Uterus (tissue), 4 donors: Measurements from ENCODE around the gene EFCAB12. TPM values are rescaled to one million over a fixed set of nuclear protein-coding genes. Genes with fewer than 3 reads are reported as not detected.

ENCODE experiments used
- DNase-seq, 2 donors: peaks; one replicate each; pipeline ENCODE4 v3.0.0-alpha.2; 2019 to 2020
- H3K27ac ChIP-seq, 2 donors: fragments of 200-600 bp; sonication (generic); 1 replicate in 1 of 2; 2 replicates in 1 of 2; pipeline ENCODE4 v1.5.1; 2016 to 2018
- H3K27me3 ChIP-seq, 2 donors: fragments of 200-600 bp; sonication (generic); one replicate each; pipeline ENCODE4 v1.5.1; 2018 to 2019; ENCODE audit warnings: control low read depth in 1 of 2
- H3K36me3 ChIP-seq, 2 donors: fragments of 200-600 bp; sonication (generic); one replicate each; pipeline ENCODE4 v1.5.1; 2019; ENCODE audit warnings: control low read depth in 1 of 2
- H3K4me1 ChIP-seq, 2 donors: fragments of 200-600 bp; sonication (generic); one replicate each; pipeline ENCODE4 v1.5.1; 2018 to 2019; ENCODE audit warnings: control low read depth in 1 of 2
- H3K4me3 ChIP-seq, 2 donors: fragments of 200-600 bp; sonication (generic); 1 replicate in 1 of 2; 2 replicates in 1 of 2; pipeline ENCODE4 v1.5.1; 2018 to 2019; ENCODE audit warnings: mild to moderate bottlenecking in 1 of 2
- H3K9me3 ChIP-seq, 2 donors: fragments of 200-600 bp; sonication (generic); one replicate each; pipeline ENCODE4 v1.5.1; 2019; ENCODE audit warnings: control low read depth in 1 of 2
- CTCF ChIP-seq, 4 experiments: fragments of 200-600 bp in 2 of 4; fragments of 450-650 bp in 2 of 4; sonication (generic) in 2 of 4; IDR thresholded peaks; one replicate each; pipeline ENCODE4 v1.5.1; 2016 to 2019; ENCODE audit warnings: antibody characterized with exemption in 4 of 4, mild to moderate bottlenecking in 2 of 4, moderate library complexity in 1 of 4
- POLR2A ChIP-seq, 2 donors: fragments of 450-650 bp; IDR thresholded peaks; one replicate each; pipeline ENCODE4 v1.6.1; 2016; ENCODE audit warnings: antibody characterized with exemption in 2 of 2, mild to moderate bottlenecking in 1 of 2, moderate library complexity in 1 of 2
- intact Hi-C: fragments of 100-400 bp; cut with DNase I; formaldehyde crosslinking; loops from one replicate; pipeline ENCODE4 v1.15.1; 2023; ENCODE audit warnings: low total_unique reads
- total RNA-seq, 4 donors: library from RNA; depleted of rRNA in 3 of 4; stranded (reverse); fragments of >200 nt in 3 of 4; gene quantifications; one replicate each; pipeline versions ENCODE4 v1.1.0 to v1.2.4, GENCODE V29; 2014 to 2023
- donor health status: DM: yes; HTN: yes; CAD: no.

Gene EFCAB12
- total RNA-seq, 4 donors from 2014 or later = under 0.01 to 0.76 (median 0.41) TPM; not detected in 1

- TF ChIP-seq CTCF (IDR thresholded peaks at IDR 0.05) (no peak), POLR2A (IDR thresholded peaks at IDR 0.05) (no peak)
- no peak overlapping the region for H3K4me3 ChIP-seq
- H3K4me1 ChIP-seq = no peaks in the 10 kb centered on the region
- no peaks in the 10 kb centered on the region for H3K27me3 ChIP-seq
- no peaks in the 10 kb centered on the region for H3K36me3 ChIP-seq
- DNase-seq = no peak
- H3K9me3 ChIP-seq = no peaks in the 10 kb centered on the region
- intact Hi-C loops = no loop called here
- no peak overlapping the region for H3K27ac ChIP-seq
Measured at GRCh38 chr3:129462361-129462968, 34.0 kb upstream of the EFCAB12 start.

GRCh38 chr3:129461461-129462146 lies 33.2 kb upstream of the EFCAB12 start:
- H3K36me3 ChIP-seq = no peaks in the 10 kb centered on the region
- intact Hi-C loops = no loop called here

GRCh38 chr3:129461022-129461421 lies 32.6 kb upstream of the EFCAB12 start:
- no peak overlapping the region for H3K27ac ChIP-seq
- intact Hi-C loops = no loop called here

More at GRCh38 chr3:129461461-129462146, 33.2 kb upstream of the EFCAB12 start:
- Histone ChIP-seq H3K4me3 (no peak overlapping the region), H3K4me1 (no peaks in the 10 kb centered on the region), H3K9me3 (no peaks in the 10 kb centered on the region), H3K27me3 (no peaks in the 10 kb centered on the region), H3K27ac (peak overlapping the region in 1 of 2 donors; percentile 43)
- no peak for DNase-seq
- no peak for TF ChIP-seq CTCF (IDR thresholded peaks at IDR 0.05)
- no peak for TF ChIP-seq POLR2A (IDR thresholded peaks at IDR 0.05)

GRCh38 chr3:129460572-129460971 lies 32.1 kb upstream of the EFCAB12 start:
- Histone ChIP-seq H3K27ac (no peak overlapping the region), H3K4me3 (no peak overlapping the region), H3K36me3 (no peaks in the 10 kb centered on the region), H3K9me3 (no peaks in the 10 kb centered on the region), H3K27me3 (no peaks in the 10 kb centered on the region), H3K4me1 (no peaks in the 10 kb centered on the region)
- TF ChIP-seq POLR2A (IDR thresholded peaks at IDR 0.05) (no peak), CTCF (IDR thresholded peaks at IDR 0.05) (no peak)
- no peak for DNase-seq
- intact Hi-C loops = no loop called here

More at GRCh38 chr3:129461022-129461421, 32.6 kb upstream of the EFCAB12 start:
- no peaks in the 10 kb centered on the region for H3K4me1 ChIP-seq
- DNase-seq = no peak
- no peaks in the 10 kb centered on the region for H3K36me3 ChIP-seq
- H3K4me3 ChIP-seq = no peak overlapping the region
- TF ChIP-seq CTCF (IDR thresholded peaks at IDR 0.05) (no peak), POLR2A (IDR thresholded peaks at IDR 0.05) (no peak)
- H3K27me3 ChIP-seq = no peaks in the 10 kb centered on the region
- no peaks in the 10 kb centered on the region for H3K9me3 ChIP-seq

GRCh38 chr3:129460155-129460554 lies 31.7 kb upstream of the EFCAB12 start:
- Histone ChIP-seq H3K4me3 (no peak overlapping the region), H3K9me3 (no peaks in the 10 kb centered on the region), H3K27ac (no peak overlapping the region), H3K27me3 (no peaks in the 10 kb centered on the region), H3K4me1 (no peaks in the 10 kb centered on the region), H3K36me3 (no peaks in the 10 kb centered on the region)
- no peak for DNase-seq
- intact Hi-C loops = no loop called here
- no peak for TF ChIP-seq POLR2A (IDR thresholded peaks at IDR 0.05)
- no peak for TF ChIP-seq CTCF (IDR thresholded peaks at IDR 0.05)
